Large intestine (tissue), 3 donors: ENCODE results near the gene SYNPO2L. TPM values are rescaled to one million over a fixed set of nuclear protein-coding genes. Genes with fewer than 3 reads are reported as not detected.

Source experiments
- DNase-seq, 2 donors: peaks; one replicate each; pipeline versions ENCODE4 v3.0.0 to v3.0.0-alpha.2; 2013
- H3K27ac ChIP-seq: one replicate; pipeline ENCODE4 v1.5.1; 2013; ENCODE audit warnings: low read length
- H3K27me3 ChIP-seq: 2 replicates; pipeline ENCODE4 v1.6.1; 2013; ENCODE audit warnings: low read length; ENCODE audit not compliant: control insufficient read depth, insufficient read depth
- H3K36me3 ChIP-seq: 2 replicates; pipeline ENCODE4 v1.6.1; 2013; ENCODE audit warnings: low read length; ENCODE audit not compliant: control insufficient read depth, insufficient read depth
- H3K4me1 ChIP-seq: one replicate; pipeline ENCODE4 v1.6.1; 2013; ENCODE audit warnings: low read length; ENCODE audit not compliant: control insufficient read depth, insufficient read depth
- H3K4me3 ChIP-seq: one replicate; pipeline ENCODE4 v1.5.1; 2013; ENCODE audit warnings: low read length
- H3K9me3 ChIP-seq: one replicate; pipeline ENCODE4 v1.6.1; 2013; ENCODE audit warnings: mild to moderate bottlenecking, low read depth, low read length, moderate library complexity; ENCODE audit not compliant: control insufficient read depth
- WGBS: methylation state at CpG from one replicate; pipeline ENCODE4 v1.1.5; 2013; ENCODE audit warnings: low lambda C conversion rate; ENCODE audit not compliant: insufficient coverage; 5-methylcytosine and 5-hydroxymethylcytosine counted together
- polyA plus RNA-seq: library from polyadenylated mRNA; unstranded; fragments of 120-200 nt; gene quantifications from one replicate; pipeline ENCODE4 v1.2.1, GENCODE V29; 2013

Gene SYNPO2L
- polyA plus RNA-seq, 1 donor = 0.51 TPM

GRCh38 chr10:73641328-73642060 is 14.3 kb downstream of the SYNPO2L start, which contains the start of gene MYOZ1:
TSS of gene MYOZ1 (minus strand) at chr10:73641474. CDS start at chr10:73640017, 1,457 bp downstream.
- H3K4me3 ChIP-seq = no peak within 1 kb of the TSS
- no peaks in the 10 kb centered on the region for H3K4me1 ChIP-seq
- no peaks in the 10 kb centered on the region for H3K9me3 ChIP-seq
- no peak for DNase-seq
- H3K36me3 ChIP-seq = no peaks in the 10 kb centered on the region
- H3K27ac ChIP-seq = no peak within 1 kb of the TSS
- no CpG with 5 or more reads among the region's 9 CpGs for WGBS
- no peaks in the 10 kb centered on the region for H3K27me3 ChIP-seq

- H3K9me3 ChIP-seq = no peaks in the 10 kb centered on the region
- H3K27me3 ChIP-seq = no peaks in the 10 kb centered on the region
- no peak for DNase-seq
- WGBS = no CpG with 5 or more reads among the region's 3 CpGs
- no peak overlapping the region for H3K27ac ChIP-seq
- H3K4me1 ChIP-seq = no peaks in the 10 kb centered on the region
- H3K36me3 ChIP-seq = no peaks in the 10 kb centered on the region
- H3K4me3 ChIP-seq = no peak overlapping the region
Observed at GRCh38 chr10:73639286-73639685, 16.5 kb downstream of the SYNPO2L start.

GRCh38 chr10:73635781-73636180 is 20.0 kb downstream of the SYNPO2L start:
- no peak overlapping the region for H3K27ac ChIP-seq
- H3K27me3 ChIP-seq = no peaks in the 10 kb centered on the region
- no peaks in the 10 kb centered on the region for H3K9me3 ChIP-seq
- no peak for DNase-seq
- no peaks in the 10 kb centered on the region for H3K4me1 ChIP-seq
- WGBS = no CpG with 5 or more reads among the region's 1 CpG
- H3K36me3 ChIP-seq = no peaks in the 10 kb centered on the region
- no peak overlapping the region for H3K4me3 ChIP-seq

- no peak overlapping the region for H3K27ac ChIP-seq
- no peaks in the 10 kb centered on the region for H3K9me3 ChIP-seq
- no peaks in the 10 kb centered on the region for H3K27me3 ChIP-seq
- no peaks in the 10 kb centered on the region for H3K4me1 ChIP-seq
- no CpG with 5 or more reads among the region's 5 CpGs for WGBS
- DNase-seq = no peak
- no peaks in the 10 kb centered on the region for H3K36me3 ChIP-seq
- no peak overlapping the region for H3K4me3 ChIP-seq
Observed at GRCh38 chr10:73634421-73634820, 21.4 kb downstream of the SYNPO2L start.

GRCh38 chr10:73629165-73629564 is 26.7 kb downstream of the SYNPO2L start:
- Histone ChIP-seq H3K36me3 (no peaks in the 10 kb centered on the region), H3K4me1 (peaks cover 7% of the 10 kb centered on the region), H3K9me3 (no peaks in the 10 kb centered on the region), H3K27me3 (no peaks in the 10 kb centered on the region), H3K4me3 (no peak overlapping the region), H3K27ac (no peak overlapping the region)
- no peak for DNase-seq
- WGBS = 100% methylated on average over 1 of the region's 5 CpGs

GRCh38 chr10:73628405-73628804 is 27.4 kb downstream of the SYNPO2L start:
- H3K4me3 ChIP-seq = no peak overlapping the region
- H3K4me1 ChIP-seq = peaks cover 7% of the 10 kb centered on the region
- H3K36me3 ChIP-seq = no peaks in the 10 kb centered on the region
- H3K27ac ChIP-seq = peak overlapping the region; percentile 32
- no peaks in the 10 kb centered on the region for H3K27me3 ChIP-seq
- peak in 1 of 2 donors; percentile 45 for DNase-seq
- no CpG with 5 or more reads among the region's 7 CpGs for WGBS
- H3K9me3 ChIP-seq = no peaks in the 10 kb centered on the region

- DNase-seq = no peak
- H3K27me3 ChIP-seq = no peaks in the 10 kb centered on the region
- peaks cover 7% of the 10 kb centered on the region for H3K4me1 ChIP-seq
- no peaks in the 10 kb centered on the region for H3K9me3 ChIP-seq
- H3K36me3 ChIP-seq = no peaks in the 10 kb centered on the region
- no CpG with 5 or more reads among the region's 6 CpGs for WGBS
- H3K27ac ChIP-seq = no peak overlapping the region
- H3K4me3 ChIP-seq = no peak overlapping the region
Observed at GRCh38 chr10:73627300-73627699, 28.5 kb downstream of the SYNPO2L start.

GRCh38 chr10:73625884-73626752 is 29.7 kb downstream of the SYNPO2L start:
- H3K4me1 ChIP-seq = peaks cover 13% of the 10 kb centered on the region
- 0% methylated on average over 2 of the region's 42 CpGs for WGBS
- H3K36me3 ChIP-seq = no peaks in the 10 kb centered on the region
- H3K9me3 ChIP-seq = no peaks in the 10 kb centered on the region
- H3K4me3 ChIP-seq = peak overlapping the region; percentile 62
- H3K27ac ChIP-seq = peak overlapping the region; percentile 85
- no peaks in the 10 kb centered on the region for H3K27me3 ChIP-seq
- DNase-seq = peak; percentile 98

GRCh38 chr10:73625004-73625883 is 30.6 kb downstream of the SYNPO2L start:
- Histone ChIP-seq H3K36me3 (no peaks in the 10 kb centered on the region), H3K4me1 (peaks cover 13% of the 10 kb centered on the region), H3K4me3 (peak overlapping the region; percentile 62), H3K27ac (peak overlapping the region; percentile 85), H3K9me3 (no peaks in the 10 kb centered on the region), H3K27me3 (no peaks in the 10 kb centered on the region)
- peak; percentile 17 to 70 for DNase-seq
- 5% methylated on average over 4 of the region's 46 CpGs for WGBS

GRCh38 chr10:73623056-73623455 is 32.8 kb downstream of the SYNPO2L start:
- no peak overlapping the region for H3K4me3 ChIP-seq
- no CpG with 5 or more reads among the region's 4 CpGs for WGBS
- H3K4me1 ChIP-seq = peaks cover 10% of the 10 kb centered on the region
- H3K27ac ChIP-seq = no peak overlapping the region
- no peaks in the 10 kb centered on the region for H3K27me3 ChIP-seq
- DNase-seq = no peak
- H3K36me3 ChIP-seq = no peaks in the 10 kb centered on the region
- H3K9me3 ChIP-seq = no peaks in the 10 kb centered on the region
